K562 (cell line): ENCODE measurements around the gene IQCK. TPM values are rescaled to one million over a fixed set of nuclear protein-coding genes. Genes with fewer than 3 reads are reported as not detected.

Experiments used
- ARID4B ChIP-seq: sonication (generic); formaldehyde crosslinking; IDR thresholded peaks from 2 replicates; pipeline ENCODE4 v1.8.0; 2022; ENCODE audit warnings: mild to moderate bottlenecking, missing genetic modification reagents
- E2F4 ChIP-seq: sonication (generic); formaldehyde crosslinking; IDR thresholded peaks from 2 replicates; pipeline ENCODE4 v1.8.0; 2022; ENCODE audit warnings: mild to moderate bottlenecking, low read depth, missing genetic modification reagents
- E2F8 ChIP-seq: fragments of 450-650 bp; IDR thresholded peaks from 2 replicates; pipeline ENCODE4 v1.7.1; 2018; ENCODE audit warnings: mild to moderate bottlenecking, low read depth; ENCODE audit not compliant: partially characterized antibody
- GATAD2B ChIP-seq: fragments of 450-650 bp; IDR thresholded peaks from 2 replicates; pipeline ENCODE4 v1.6.1; 2017; ENCODE audit warnings: mild to moderate bottlenecking, borderline replicate concordance
- ID3 ChIP-seq, 2 experiments: fragments of 250-450 bp in 1 of 2; fragments of 450-650 bp in 1 of 2; sonication (Bioruptor Pico) in 1 of 2; IDR thresholded peaks; 2 replicates each; pipeline versions ENCODE4 v1.6.1 to v1.8.0; 2016 to 2021; ENCODE audit warnings: mild to moderate bottlenecking in 2 of 2, moderate library complexity in 2 of 2, missing compliant biosample characterization in 1 of 2, missing genetic modification characterization in 1 of 2
- NFE2L1 ChIP-seq: fragments of 450-650 bp; IDR thresholded peaks from 2 replicates; pipeline ENCODE4 v1.6.1; 2016; ENCODE audit warnings: missing genetic modification characterization, low read depth, mild to moderate bottlenecking, missing compliant biosample characterization, moderate library complexity, borderline replicate concordance
- RBM17 ChIP-seq: fragments of 200-400 bp; formaldehyde crosslinking; IDR thresholded peaks from 2 replicates; pipeline ENCODE4 v1.6.1; 2017; ENCODE audit warnings: low read depth, mild to moderate bottlenecking, low read length, borderline replicate concordance
- SMARCB1 ChIP-seq: IDR thresholded peaks from 2 replicates; pipeline ENCODE4 v1.6.1; 2011; ENCODE audit warnings: improper control_type of control experiment, low read depth; ENCODE audit not compliant: insufficient read length
- XRCC4 ChIP-seq: IDR thresholded peaks from one replicate; pipeline ENCODE4 v1.6.1; 2011; ENCODE audit not compliant: insufficient read depth, insufficient read length; ENCODE audit errors: extremely low read depth
- ZHX1 ChIP-seq: fragments of 150-350 bp; conservative IDR thresholded peaks from 2 replicates; pipeline ENCODE4 v1.6.1; 2014; ENCODE audit warnings: low read length
- ZNF134 ChIP-seq: fragments of 250-450 bp; sonication (Bioruptor Pico); conservative IDR thresholded peaks from 2 replicates; pipeline ENCODE4 v1.4.0; 2020
- ZNF212 ChIP-seq: fragments of 450-650 bp; formaldehyde crosslinking; IDR thresholded peaks from 2 replicates; pipeline ENCODE4 v1.4.0; 2020; ENCODE audit warnings: mild to moderate bottlenecking
- ZNF445 ChIP-seq: fragments of 250-450 bp; sonication (Bioruptor Pico); IDR thresholded peaks from 2 replicates; pipeline ENCODE4 v1.4.0; 2020; ENCODE audit warnings: low read depth, mild to moderate bottlenecking, moderate library complexity
- polyA plus RNA-seq, 8 experiments: library from polyadenylated mRNA; depleted of rRNA in 4 of 8; stranded (reverse) in 5 of 8; unstranded in 3 of 8; fragments of >200 nt; fragmentation: Nextera tagmentation in 2 of 8; fragmentation: Illumina TruSeq in 1 of 8; extraction: Ambion mirVana in 2 of 8; extraction: Trizol in 1 of 8; gene quantifications; 2 replicates each; pipeline versions ENCODE4 v1.2.1 to v1.2.3, GENCODE V29; 2011 to 2014; ENCODE audit warnings: inconsistent platforms in 1 of 8, missing spikeins in 1 of 8
- total RNA-seq, 7 experiments: library from RNA; depleted of rRNA in 6 of 7; stranded (reverse); fragments of >200 nt in 6 of 7; fragmentation: Illumina TruSeq in 2 of 7; extraction: Trizol in 2 of 7; gene quantifications; 2 replicates each; pipeline versions ENCODE4 v1.2.1 to v1.2.3, GENCODE V29; 2011 to 2021; ENCODE audit warnings: low replicate concordance in 1 of 7

The IQCK gene
- total and polyA plus RNA-seq, 9 of the 15 experiments (the other 6 are each of a cell fraction or from before 2014, with no cell fraction given) = 5.2 to 12.2 (median 7.3) TPM

GRCh38 chr16:19717741-19718623 is at the start of gene IQCK, which contains the start of gene KNOP1 (continued):
- TF ChIP-seq ARID4B (CRISPR knock-in tag) (peak; percentile 99), ZNF212 (CRISPR knock-in tag) (no peak), ID3 (CRISPR knock-in tag; IDR thresholded peaks at IDR 0.05) (no peak), ID3 (tag; IDR thresholded peaks at IDR 0.05) (no peak; the same call in 1 of the 2 replicates), XRCC4 (no peak), NFE2L1 (tag) (no peak), ZNF134 (CRISPR knock-in tag) (no peak), ZHX1 (peak; percentile 100), SMARCB1 (no peak), RBM17 (no peak), ZNF445 (CRISPR knock-in tag) (no peak), E2F4 (0 out of 2 replicates have a peak, but pooled peaks have one; percentile 16), E2F8 (peak; percentile 90), GATAD2B (no peak)
